ENCODE results near the gene CIROP. TPM values are rescaled to one million over a fixed set of nuclear protein-coding genes. Genes with fewer than 3 reads are reported as not detected.
A peak's percentile ranks its signal among the peaks of the same experiment; 100 is the strongest.
"Not testable (repeated sequence)": the region's sequence is repeated elsewhere in the genome, so short reads cannot be mapped to it uniquely, and the experiment has no call there.

CIROP gene
- total RNA-seq, 2 donors from 2014 or later: not detected

DNA sequence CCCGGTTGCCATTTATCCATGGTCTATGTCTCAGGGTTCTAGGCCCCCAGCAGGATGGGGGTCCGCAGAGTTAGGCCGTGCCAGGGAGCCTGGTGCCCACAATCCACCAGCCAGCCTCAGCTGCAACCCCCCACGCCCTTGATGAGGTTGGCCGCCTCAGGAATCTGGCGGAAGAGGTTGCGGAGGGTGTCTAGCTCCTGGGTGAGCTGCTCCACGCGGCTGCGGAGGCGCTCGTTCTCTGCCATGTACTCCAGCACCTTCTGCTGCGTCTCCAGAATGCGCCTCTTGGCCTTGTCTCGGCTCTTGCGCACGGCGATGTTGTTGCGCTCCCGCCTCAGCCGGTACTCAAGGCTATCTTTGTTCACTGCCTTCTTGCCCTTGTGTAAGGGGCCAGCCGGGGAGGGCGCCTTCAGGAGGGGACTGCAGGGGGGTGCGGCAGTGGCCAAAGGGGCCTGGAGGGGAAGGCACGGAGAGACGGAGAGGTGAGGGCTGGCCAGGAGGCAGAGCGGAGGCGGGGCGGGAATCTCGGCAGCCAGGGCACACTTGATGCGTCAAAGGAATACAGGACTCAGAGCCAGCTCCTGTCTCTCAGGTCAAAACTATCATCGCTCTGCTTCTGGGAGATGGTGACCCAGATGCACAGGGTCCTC lies 12.7 kb upstream of the CIROP start:
- intact Hi-C loops (cut with DNase I): no loop called here
- peak; percentile 82 for DNase-seq (ENCODE audit: low spot score)

DNA sequence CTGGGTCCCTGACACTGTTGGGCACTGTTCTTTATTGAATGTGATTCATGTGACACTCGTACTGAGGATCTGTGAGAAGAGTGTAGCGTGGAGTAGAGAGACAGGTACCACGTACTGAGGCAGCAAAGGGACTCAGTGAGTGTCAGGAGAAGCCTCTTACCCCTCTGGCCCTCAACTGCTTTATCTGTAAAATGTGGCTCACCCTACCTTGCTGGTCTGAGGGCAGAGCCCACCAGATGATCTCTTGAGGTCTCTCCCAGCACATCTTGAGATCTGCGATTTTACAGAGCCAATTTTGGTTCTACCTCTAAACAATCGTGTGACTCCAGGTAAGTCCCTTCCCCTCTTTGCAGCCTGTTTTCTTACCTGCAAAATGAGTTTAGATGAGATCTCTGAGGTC lies 11.1 kb upstream of the CIROP start:
- DNase-seq (ENCODE audit: low spot score): peak; percentile 20
- intact Hi-C loops (cut with DNase I): no loop called here

DNA sequence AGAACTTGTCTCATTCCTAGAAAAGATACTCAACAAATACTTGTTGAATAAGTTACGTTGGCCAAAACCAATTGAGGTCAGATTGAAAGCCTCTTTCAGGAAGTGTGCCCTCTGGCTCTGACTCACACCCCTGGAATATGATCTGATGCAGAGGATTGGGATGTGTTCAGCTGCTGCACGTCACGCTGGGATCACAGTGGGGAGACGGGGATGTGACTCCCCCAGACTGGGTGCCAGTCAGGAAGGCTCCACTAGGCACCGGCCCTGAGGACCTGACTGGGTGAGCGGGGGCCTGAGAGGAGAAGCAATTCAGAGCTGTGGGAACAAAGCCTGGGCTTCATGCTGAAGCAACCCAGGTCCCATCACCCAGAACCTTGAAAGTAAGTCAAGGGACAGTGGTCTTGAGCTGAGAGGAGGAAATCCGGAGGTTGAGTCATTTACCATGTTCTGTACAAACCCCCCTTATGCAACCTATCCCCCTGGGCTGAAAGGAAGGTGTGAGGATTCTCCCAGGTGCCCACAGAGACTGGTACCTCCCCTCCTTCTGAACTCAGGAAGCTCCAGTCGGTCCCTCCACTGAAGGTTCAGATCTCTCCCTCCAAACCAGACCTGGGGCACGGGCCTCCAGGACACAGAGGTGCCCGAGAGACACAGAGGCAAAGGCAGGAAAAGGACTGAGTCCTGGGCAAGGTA lies 10.4 kb upstream of the CIROP start:
- peak; percentile 90 for DNase-seq (ENCODE audit: low spot score)
- intact Hi-C loops (cut with DNase I): no loop called here

DNA sequence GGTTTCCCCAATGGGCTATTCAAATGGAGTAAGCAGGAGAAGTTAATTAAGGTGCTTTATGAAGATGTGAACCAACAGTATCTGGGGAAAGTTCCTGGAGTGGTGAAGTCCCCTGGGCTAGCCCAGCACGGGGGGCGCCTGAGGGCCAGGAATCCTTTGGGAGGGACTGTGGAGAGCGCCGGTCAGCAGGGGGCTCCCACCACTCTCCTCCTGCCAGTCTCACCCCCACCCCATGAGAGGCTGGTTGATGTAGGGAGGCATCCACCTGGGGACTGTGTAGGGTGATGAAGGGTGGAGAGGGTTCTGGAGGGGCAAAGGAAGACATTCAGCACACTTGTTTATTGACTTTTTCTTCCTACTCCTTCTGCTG lies 9.9 kb upstream of the CIROP start:
- DNase-seq (ENCODE audit: low spot score): peak; percentile 63
- intact Hi-C loops (cut with DNase I): loop anchor here in 1 of 2 donors (5.0 kb wide), 1 partner anchor 47 kb away; no protein-coding TSS in a partner anchor

DNA sequence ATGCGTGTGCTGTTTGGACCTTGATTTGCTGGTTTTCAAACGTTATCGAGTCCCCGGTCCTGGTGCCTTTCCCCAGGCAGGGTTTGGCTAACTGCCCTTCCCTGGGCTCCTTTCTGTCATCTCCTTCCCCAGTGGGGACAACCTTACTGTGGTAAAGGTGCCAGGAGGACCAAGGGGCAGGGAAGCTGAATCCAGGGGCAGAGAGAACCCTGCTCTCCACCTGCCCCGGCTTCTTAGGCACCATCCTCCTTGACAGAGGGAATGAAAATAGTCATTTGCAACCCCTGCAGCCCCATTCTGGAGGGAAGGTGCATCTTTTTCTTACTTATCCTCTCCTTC lies 9.3 kb upstream of the CIROP start:
- DNase-seq (ENCODE audit: low spot score): peak; percentile 49
- intact Hi-C loops (cut with DNase I): loop anchor here in 1 of 2 donors (5.0 kb wide), 1 partner anchor 47 kb away; no protein-coding TSS in a partner anchor

DNA sequence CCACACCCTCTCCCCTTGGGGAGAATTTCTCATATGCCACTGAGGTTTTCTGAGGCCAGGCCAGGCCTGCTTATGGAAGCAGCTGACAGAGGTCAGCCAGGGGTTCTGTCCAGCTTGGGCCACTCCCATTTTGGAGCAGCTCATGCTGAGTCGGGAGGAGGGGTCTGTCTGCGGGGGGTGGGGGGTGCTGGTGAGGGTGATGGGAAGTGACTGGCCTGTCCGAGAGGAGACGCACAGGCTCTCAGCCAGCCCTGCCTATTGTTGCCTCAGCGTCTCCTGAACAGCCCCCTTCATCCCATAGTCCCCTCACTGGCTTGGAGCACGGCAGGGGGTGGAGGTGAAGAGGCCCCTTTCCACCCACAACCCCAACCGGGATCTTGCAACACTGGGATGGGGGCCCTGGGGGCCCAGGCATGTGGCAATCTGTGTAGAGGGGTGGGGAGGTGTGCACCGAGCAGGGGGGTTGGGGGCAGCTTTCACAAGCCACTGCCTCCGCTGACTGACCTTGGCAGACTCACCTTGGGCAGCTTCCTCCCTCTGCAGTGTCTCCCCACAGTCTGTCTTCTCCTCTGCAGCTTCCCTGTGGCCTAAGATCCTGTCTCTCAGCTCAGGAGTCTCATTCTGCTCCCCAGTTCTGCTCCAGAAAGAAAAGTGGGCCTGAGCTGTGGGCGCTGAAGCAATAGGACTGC lies 8.8 kb upstream of the CIROP start:
- intact Hi-C loops (cut with DNase I): loop anchor here in 1 of 2 donors (5.0 kb wide), 1 partner anchor 46 kb away; no protein-coding TSS in a partner anchor
- DNase-seq (ENCODE audit: low spot score): peak; percentile 78

DNA sequence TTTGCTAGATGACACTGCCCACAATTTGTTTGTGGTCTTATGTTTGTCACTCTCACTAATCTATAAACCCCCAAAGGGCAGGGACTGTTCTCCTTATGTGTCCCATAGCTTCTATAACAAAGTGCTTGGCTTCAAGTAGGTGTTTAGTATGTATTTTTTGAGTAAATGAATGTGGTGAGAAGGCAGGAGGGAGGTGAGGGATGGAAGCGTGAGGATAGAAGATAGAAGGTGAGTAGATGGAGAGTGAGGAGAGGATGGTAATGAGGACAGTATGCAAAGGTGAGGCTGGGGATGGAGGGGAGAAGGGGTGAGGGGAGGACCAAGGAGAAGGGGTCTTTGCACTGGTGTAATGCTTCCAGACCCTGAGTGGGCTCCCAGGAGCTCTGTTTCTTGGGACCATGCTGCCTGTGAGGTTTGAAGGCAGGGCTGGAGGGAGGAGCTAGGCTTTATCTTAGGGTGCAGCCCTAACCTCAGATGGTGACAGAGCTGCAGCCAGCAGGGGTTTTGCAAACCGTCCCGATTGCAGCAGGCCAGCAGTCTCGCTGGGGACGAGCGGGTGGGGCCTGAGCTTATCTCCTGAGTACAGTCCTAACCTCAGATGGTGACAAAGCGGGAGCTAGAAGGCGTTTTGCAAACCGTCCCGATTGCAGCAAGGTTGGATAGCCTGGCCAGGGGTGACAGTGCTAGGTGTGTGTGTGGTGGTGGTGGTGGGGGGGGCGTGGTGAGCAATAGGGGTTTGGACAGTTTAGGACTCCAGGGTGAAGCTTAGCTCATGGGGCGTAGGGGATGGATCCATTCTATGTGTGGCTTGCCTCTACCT lies 7.8 kb upstream of the CIROP start:
- peak; percentile 84 for DNase-seq (ENCODE audit: low spot score)
- intact Hi-C loops (cut with DNase I): loop anchor here in 1 of 2 donors (5.0 kb wide), 1 partner anchor 45 kb away; no protein-coding TSS in a partner anchor

DNA sequence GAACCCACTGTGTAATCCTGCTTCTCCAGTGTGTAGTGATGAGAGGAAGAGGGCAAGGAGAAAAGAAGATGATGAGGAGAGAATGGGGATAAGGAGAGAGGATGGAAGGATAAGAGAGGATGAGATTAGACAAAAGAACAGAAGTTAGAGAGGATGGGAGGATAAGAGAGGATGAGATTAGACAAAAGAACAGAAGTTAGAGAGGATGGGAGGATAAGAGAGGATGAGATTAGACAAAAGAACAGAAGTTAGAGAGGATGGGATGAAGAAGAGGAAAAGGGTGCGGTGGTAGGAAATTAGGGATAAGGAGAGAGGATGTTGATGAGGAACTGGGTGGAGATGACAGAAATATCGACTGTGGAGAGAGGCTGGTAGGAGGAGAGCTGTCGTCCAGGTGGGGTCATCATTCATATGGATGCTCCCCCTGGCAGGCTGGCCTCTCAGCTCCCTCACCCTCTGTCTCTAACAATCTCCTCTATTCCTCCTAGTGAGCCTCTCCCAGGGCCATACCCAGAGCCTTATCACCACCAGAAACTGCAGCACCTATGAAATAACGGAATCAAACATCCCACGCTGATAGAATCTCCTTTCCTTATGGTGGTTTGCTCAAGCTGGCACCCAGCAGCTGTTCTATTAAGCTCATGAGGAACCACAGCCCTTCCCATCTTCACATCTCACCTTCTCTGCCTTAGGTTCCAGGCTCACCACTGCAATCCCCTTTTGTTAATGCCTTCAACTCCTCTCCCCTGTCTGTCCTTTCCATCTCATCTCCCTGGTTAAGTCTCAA lies 6.0 kb upstream of the CIROP start:
- intact Hi-C loops (cut with DNase I): loop anchor here in 1 of 2 donors (5.0 kb wide), 1 partner anchor 43 kb away; no protein-coding TSS in a partner anchor
- no peak for DNase-seq (ENCODE audit: low spot score)

DNA sequence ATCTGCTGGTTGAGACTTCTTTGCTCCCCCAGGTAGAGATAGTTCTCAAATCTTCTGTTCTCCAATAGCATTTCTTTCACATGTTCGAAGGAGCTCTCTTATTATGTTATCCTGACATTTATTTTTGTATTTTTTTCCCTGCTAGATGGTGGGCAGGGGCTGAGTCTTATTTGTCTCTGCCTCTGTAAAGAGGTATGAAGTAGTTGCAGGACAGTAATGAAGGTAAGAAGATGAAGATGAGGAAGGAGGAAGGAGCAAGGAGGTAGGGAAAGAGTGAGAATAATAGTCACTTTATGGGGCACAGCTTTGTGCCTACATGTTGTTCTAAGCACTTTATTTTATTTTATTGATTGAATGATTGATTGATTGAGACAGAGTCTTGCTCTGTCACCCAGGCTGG lies 5.0 kb upstream of the CIROP start:
- intact Hi-C loops (cut with DNase I): loop anchor here in 1 of 2 donors (5.0 kb wide), 1 partner anchor 42 kb away; no protein-coding TSS in a partner anchor
- DNase-seq (ENCODE audit: low spot score): no peak

DNA sequence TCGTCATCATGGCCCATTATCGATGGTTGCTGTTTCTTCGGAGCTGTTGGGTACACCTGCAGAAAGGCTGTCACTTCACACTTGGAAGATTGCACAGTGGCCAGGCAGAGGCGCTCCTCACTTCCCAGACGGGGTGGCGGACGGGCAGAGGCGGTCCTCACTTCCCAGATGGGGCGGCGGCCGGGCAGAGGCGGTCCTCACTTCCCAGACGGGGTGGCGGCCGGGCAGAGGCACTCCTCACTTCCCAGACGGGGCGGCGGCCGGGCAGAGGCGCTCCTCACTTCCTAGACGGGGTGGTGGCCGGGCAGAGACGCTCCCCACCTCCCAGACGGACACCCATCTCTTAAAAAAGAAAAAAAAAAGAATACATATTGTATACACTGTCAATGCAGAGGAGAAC lies 3.4 kb upstream of the CIROP start:
- intact Hi-C loops (cut with DNase I): not testable (repeated sequence)
- DNase-seq (ENCODE audit: low spot score): peak; percentile 15

DNA sequence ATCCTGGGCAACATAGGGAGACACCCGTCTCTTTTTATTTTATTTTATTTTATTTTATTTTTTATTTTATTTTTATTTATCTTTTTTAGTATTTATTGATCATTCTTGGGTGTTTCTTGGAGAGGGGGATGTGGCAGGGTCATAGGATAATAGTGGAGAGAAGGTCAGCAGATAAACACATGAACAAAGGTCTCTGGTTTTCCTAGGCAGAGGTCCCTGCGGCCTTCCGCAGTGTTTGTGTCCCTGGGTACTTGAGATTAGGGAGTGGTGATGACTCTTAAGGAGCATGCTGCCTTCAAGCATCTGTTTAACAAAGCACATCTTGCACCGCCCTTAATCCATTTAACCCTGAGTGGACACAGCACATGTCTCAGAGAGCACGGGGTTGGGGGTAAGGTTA lies 2.8 kb upstream of the CIROP start:
- DNase-seq (ENCODE audit: low spot score); intact Hi-C loops (cut with DNase I): not testable (repeated sequence)

DNA sequence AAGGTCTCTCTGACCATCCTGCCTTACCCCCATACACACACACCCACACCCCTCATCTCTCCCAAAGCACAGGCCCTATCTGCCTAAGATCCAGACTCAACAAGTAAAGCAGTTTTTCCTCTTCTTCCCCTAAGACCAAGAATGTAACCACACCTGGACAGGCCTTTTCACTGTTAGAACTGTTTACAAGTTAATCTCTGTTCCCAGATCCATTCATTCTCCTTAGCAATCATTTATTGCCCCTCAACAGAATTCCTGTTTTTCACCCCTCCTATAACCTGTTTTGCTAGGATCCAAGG lies 1.9 kb upstream of the CIROP start:
- no peak for DNase-seq (ENCODE audit: low spot score)
- intact Hi-C loops (cut with DNase I): no loop called here

DNA sequence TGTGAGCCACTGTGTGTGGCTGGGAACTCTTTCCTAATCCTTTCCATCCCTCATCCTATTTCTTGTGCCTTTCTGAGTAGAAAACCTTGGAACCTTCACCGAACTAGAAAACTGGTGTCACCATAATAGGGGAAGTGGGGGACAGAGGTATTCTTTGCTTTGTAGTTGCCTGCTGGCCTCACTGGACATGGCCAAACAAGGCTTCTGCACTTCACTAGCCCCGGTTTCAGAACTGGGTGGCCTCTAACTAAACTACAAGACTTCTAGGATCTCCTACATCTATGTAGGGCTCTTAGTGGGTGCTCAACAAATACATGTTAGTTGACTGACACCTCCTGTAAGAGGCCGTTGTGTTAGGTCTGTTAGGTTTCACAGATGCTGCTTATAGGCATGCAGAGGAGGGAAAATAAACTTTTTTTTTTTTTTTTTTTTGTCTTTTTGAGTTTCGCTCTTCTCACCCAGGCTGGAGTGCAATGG lies 597 bp upstream of the CIROP start:
- intact Hi-C loops (cut with DNase I): no loop called here
- DNase-seq (ENCODE audit: low spot score): no peak

DNA sequence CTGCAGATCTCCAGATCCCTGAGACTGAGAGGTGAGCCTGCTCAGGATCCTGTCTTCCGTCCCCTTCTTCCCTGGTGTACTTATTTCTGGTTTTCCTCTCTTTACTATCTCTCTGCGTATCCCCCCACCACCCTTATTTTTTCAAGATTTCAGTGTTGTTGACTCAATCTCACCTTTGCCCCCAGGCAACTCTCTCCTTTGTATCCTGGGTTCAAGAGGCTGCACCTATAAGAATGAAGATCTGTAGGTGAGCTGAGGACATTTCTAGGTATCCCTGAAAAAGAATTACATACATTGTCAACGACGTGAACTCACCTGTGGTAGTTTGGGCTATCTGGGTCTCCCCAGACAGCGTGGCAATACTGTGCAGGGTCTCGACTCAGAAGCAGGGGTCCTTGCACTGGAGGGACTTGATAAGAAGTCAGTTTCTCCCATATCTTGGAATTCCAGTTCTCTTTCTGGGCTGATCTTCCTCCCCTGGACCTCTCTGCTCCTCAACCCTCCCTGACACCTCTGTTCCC lies 659 bp downstream of the CIROP start:
- peak; percentile 12 for DNase-seq (ENCODE audit: low spot score)
- intact Hi-C loops (cut with DNase I): no loop called here

DNA sequence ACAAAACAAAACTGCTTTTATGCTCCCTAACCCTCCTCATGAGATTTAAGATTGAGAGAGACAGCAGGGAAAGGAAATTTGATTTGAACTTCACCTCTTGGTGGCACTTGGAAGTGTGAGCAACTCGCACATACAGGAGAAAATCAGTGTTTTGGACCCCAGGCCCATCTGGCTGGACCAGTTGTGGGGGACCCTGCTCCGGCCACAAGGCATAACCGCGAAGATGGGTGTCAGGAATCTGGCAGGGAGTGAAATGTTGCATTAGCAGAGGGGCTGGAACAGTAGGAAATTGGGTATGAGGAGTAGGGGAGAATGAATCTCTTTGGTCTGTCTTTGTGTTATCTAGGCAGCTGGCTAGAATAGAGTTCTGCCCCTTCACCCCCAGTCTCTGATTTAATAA lies 1.2 kb downstream of the CIROP start:
- intact Hi-C loops (cut with DNase I): no loop called here
- DNase-seq (ENCODE audit: low spot score): peak; percentile 69

DNA sequence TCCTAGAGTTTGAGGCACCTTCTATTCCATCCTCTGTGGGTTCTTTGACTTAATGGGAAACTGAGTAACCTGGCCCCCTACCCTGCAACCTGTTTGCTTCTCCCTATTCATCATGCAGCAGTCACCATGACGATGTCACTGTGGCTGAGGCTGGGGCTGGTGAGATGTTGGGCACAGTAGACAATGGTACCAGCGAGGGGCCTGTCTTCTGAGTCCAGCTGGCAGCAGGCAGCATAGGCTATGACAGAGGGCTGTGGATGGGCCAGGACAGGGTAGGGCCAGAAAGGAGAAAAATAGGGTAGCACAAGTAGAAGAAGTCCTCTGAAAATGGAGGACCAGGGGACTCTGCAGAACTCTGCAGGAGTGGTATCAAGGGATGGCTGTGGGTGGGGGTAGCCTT lies 2.0 kb downstream of the CIROP start:
- intact Hi-C loops (cut with DNase I): no loop called here
- DNase-seq (ENCODE audit: low spot score): peak; percentile 43

DNA sequence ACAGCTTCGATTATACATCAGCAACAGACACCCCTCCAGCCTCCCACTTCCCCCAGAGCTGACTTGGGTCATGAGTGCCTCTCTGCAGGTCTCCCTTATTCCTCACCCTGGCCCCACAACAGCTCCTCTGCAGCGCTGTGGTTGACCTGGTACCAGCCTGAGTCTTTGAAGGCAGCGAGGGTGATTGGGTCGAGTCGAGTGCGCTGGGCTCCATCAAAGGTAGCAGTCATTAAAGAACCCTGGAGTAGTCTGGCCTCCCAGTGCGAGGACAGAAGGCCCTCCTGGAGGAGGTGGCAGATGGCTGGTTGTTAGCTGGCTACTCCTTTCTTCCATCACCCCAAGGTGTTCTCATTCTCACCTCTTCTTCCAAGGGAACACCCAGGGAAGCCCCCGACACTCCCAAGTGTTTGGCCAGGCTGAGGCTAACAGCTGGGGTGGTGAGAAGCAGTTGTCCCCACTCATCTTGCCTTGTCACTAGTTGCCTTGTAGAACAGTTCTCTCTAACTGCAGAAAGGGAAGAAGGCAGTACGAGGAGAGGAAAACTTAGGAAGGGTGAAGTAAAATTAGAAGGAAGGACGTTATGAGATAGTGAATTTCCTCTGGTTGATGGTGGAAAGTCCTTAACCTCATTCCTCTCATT lies 2.7 kb downstream of the CIROP start:
- intact Hi-C loops (cut with DNase I): no loop called here
- peak; percentile 37 for DNase-seq (ENCODE audit: low spot score)

All from posterior vena cava (tissue), 2 donors.